Stimulated activated naive B cell treated with anti-CD40 and anti-IgM and Interleukin-4, amounts not matched to agents 10 μg/mL and 1 μg/mL and 100 μg/mL, for 72 hours (primary cell): ENCODE results near the gene SARM1.

Experiments
- ATAC-seq, 2 donors: fragments of 150-1000 bp; cut with Tn5 transposase; replicated peaks; 2 replicates each; pipeline ENCODE4 v1.10.0; 2021; ENCODE audit warnings: moderate library complexity in 1 of 2
- DNase-seq: peaks from one replicate; pipeline ENCODE4 v3.0.0; 2021
- H3K27ac Mint-ChIP-seq: one replicate; pipeline ENCODE4 v1.8.0; 2022; ENCODE audit warnings: mild to moderate bottlenecking, mixed read lengths
- H3K27me3 Mint-ChIP-seq, 2 donors: one replicate each; pipeline ENCODE4 v1.8.0; 2022; ENCODE audit warnings: mixed read lengths in 2 of 2
- H3K36me3 Mint-ChIP-seq, 2 donors: one replicate each; pipeline ENCODE4 v1.8.0; 2022; ENCODE audit warnings: mixed read lengths in 2 of 2, mild to moderate bottlenecking in 1 of 2
- H3K4me1 Mint-ChIP-seq, 2 donors: one replicate each; pipeline ENCODE4 v1.8.0; 2022; ENCODE audit warnings: mixed read lengths in 2 of 2, mild to moderate bottlenecking in 1 of 2
- H3K4me3 Mint-ChIP-seq, 2 donors: one replicate each; pipeline ENCODE4 v1.8.0; 2022; ENCODE audit warnings: mild to moderate bottlenecking in 2 of 2, mixed read lengths in 2 of 2, moderate library complexity in 1 of 2
- H3K9me3 Mint-ChIP-seq, 2 donors: one replicate each; pipeline ENCODE4 v1.8.0; 2022; ENCODE audit warnings: mixed read lengths in 2 of 2, mild to moderate bottlenecking in 1 of 2

Gene SARM1

GRCh38 chr17:28388106-28388505 is 16.6 kb downstream of the SARM1 start:
- Mint-ChIP-seq H3K9me3 (no peaks in the 10 kb centered on the region), H3K27ac (no peak overlapping the region), H3K36me3 (peaks cover 47 to 49% of the 10 kb centered on the region in 2 donors), H3K4me1 (peaks cover 17 to 22% of the 10 kb centered on the region in 2 donors), H3K4me3 (no peak overlapping the region), H3K27me3 (peaks cover 9 to 24% of the 10 kb centered on the region in 2 donors)
- ATAC-seq (no peak), DNase-seq (no peak)

- Mint-ChIP-seq H3K4me1 (peaks cover 3 to 4% of the 10 kb centered on the region in 2 donors), H3K27ac (no peak overlapping the region), H3K36me3 (peaks cover 47 to 48% of the 10 kb centered on the region in 2 donors), H3K27me3 (peaks cover 3 to 5% of the 10 kb centered on the region in 2 donors), H3K9me3 (no peaks in the 10 kb centered on the region), H3K4me3 (no peak overlapping the region)
- DNase-seq, result no peak
- ATAC-seq, result no peak
Observed at GRCh38 chr17:28390141-28390540, 18.6 kb downstream of the SARM1 start.

GRCh38 chr17:28390563-28390962 is 19.1 kb downstream of the SARM1 start:
- no peak overlapping the region for H3K4me3 Mint-ChIP-seq
- H3K27ac Mint-ChIP-seq, result no peak overlapping the region
- H3K36me3 Mint-ChIP-seq, result peaks cover 48 to 49% of the 10 kb centered on the region in 2 donors
- H3K9me3 Mint-ChIP-seq, result no peaks in the 10 kb centered on the region
- peaks cover 0 to under 1% of the 10 kb centered on the region in 2 donors for H3K27me3 Mint-ChIP-seq
- DNase-seq (no peak), ATAC-seq (no peak)
- H3K4me1 Mint-ChIP-seq, result peaks cover under 1% of the 10 kb centered on the region in 2 donors

GRCh38 chr17:28390984-28391383 is 19.5 kb downstream of the SARM1 start:
- H3K4me1 Mint-ChIP-seq, result no peaks in the 10 kb centered on the region
- DNase-seq (no peak), ATAC-seq (no peak)
- no peak overlapping the region for H3K4me3 Mint-ChIP-seq
- no peaks in the 10 kb centered on the region for H3K27me3 Mint-ChIP-seq
- peaks cover 48 to 52% of the 10 kb centered on the region in 2 donors for H3K36me3 Mint-ChIP-seq
- no peaks in the 10 kb centered on the region for H3K9me3 Mint-ChIP-seq
- no peak overlapping the region for H3K27ac Mint-ChIP-seq

- Mint-ChIP-seq H3K27ac (no peak overlapping the region), H3K27me3 (no peaks in the 10 kb centered on the region), H3K36me3 (peaks cover 48 to 52% of the 10 kb centered on the region in 2 donors), H3K4me3 (no peak overlapping the region), H3K4me1 (no peaks in the 10 kb centered on the region), H3K9me3 (no peaks in the 10 kb centered on the region)
- ATAC-seq (no peak), DNase-seq (no peak)
Observed at GRCh38 chr17:28391401-28391800, 19.9 kb downstream of the SARM1 start.

- no peak for DNase-seq
- H3K27me3 Mint-ChIP-seq, result no peaks in the 10 kb centered on the region
- H3K27ac Mint-ChIP-seq, result no peak overlapping the region
- H3K4me1 Mint-ChIP-seq, result no peaks in the 10 kb centered on the region
- H3K36me3 Mint-ChIP-seq, result peaks cover 47 to 53% of the 10 kb centered on the region in 2 donors
- no peak overlapping the region for H3K4me3 Mint-ChIP-seq
- no peaks in the 10 kb centered on the region for H3K9me3 Mint-ChIP-seq
- no peak for ATAC-seq
Observed at GRCh38 chr17:28392491-28392890, 21.0 kb downstream of the SARM1 start.

GRCh38 chr17:28394337-28395116 is 23.0 kb downstream of the SARM1 start:
- ATAC-seq, result no peak
- no peaks in the 10 kb centered on the region for H3K9me3 Mint-ChIP-seq
- no peak for DNase-seq

GRCh38 chr17:28395426-28395825 is 23.9 kb downstream of the SARM1 start:
- ATAC-seq (no peak), DNase-seq (no peak)
- H3K9me3 Mint-ChIP-seq, result no peaks in the 10 kb centered on the region
- no peak overlapping the region for H3K27ac Mint-ChIP-seq
- no peak overlapping the region for H3K4me3 Mint-ChIP-seq
- peaks cover 9 to 12% of the 10 kb centered on the region in 2 donors for H3K4me1 Mint-ChIP-seq
- H3K36me3 Mint-ChIP-seq, result peaks cover 37 to 42% of the 10 kb centered on the region in 2 donors
- H3K27me3 Mint-ChIP-seq, result no peaks in the 10 kb centered on the region

More at GRCh38 chr17:28394337-28395116, 23.0 kb downstream of the SARM1 start:
- Mint-ChIP-seq H3K4me1 (peaks cover 9 to 12% of the 10 kb centered on the region in 2 donors), H3K27ac (no peak overlapping the region), H3K36me3 (peaks cover 45 to 51% of the 10 kb centered on the region in 2 donors), H3K27me3 (no peaks in the 10 kb centered on the region), H3K4me3 (no peak overlapping the region)

GRCh38 chr17:28395968-28396367 is 24.5 kb downstream of the SARM1 start:
- peaks cover 9 to 12% of the 10 kb centered on the region in 2 donors for H3K4me1 Mint-ChIP-seq
- peaks cover 32 to 36% of the 10 kb centered on the region in 2 donors for H3K36me3 Mint-ChIP-seq
- no peak for ATAC-seq
- no peaks in the 10 kb centered on the region for H3K9me3 Mint-ChIP-seq
- DNase-seq, result no peak
- H3K4me3 Mint-ChIP-seq, result no peak overlapping the region
- H3K27ac Mint-ChIP-seq, result no peak overlapping the region
- H3K27me3 Mint-ChIP-seq, result no peaks in the 10 kb centered on the region

GRCh38 chr17:28396635-28397239 is 25.2 kb downstream of the SARM1 start:
- no peaks in the 10 kb centered on the region for H3K9me3 Mint-ChIP-seq
- no peak overlapping the region for H3K4me3 Mint-ChIP-seq
- DNase-seq, result no peak
- peaks cover 9 to 12% of the 10 kb centered on the region in 2 donors for H3K4me1 Mint-ChIP-seq
- no peaks in the 10 kb centered on the region for H3K27me3 Mint-ChIP-seq
- H3K36me3 Mint-ChIP-seq, result peaks cover 24 to 29% of the 10 kb centered on the region in 2 donors
- no peak overlapping the region for H3K27ac Mint-ChIP-seq
- ATAC-seq, result no peak

- Mint-ChIP-seq H3K4me3 (no peak overlapping the region), H3K36me3 (peaks cover 23 to 28% of the 10 kb centered on the region in 2 donors)
Observed at GRCh38 chr17:28397275-28397674, 25.8 kb downstream of the SARM1 start.

GRCh38 chr17:28397687-28398279 is 26.3 kb downstream of the SARM1 start:
- DNase-seq (no peak), ATAC-seq (no peak)
- peaks cover 9 to 12% of the 10 kb centered on the region in 2 donors for H3K4me1 Mint-ChIP-seq
- H3K27ac Mint-ChIP-seq, result peak overlapping the region; percentile 72
- no peaks in the 10 kb centered on the region for H3K27me3 Mint-ChIP-seq
- H3K36me3 Mint-ChIP-seq, result peaks cover 23 to 25% of the 10 kb centered on the region in 2 donors
- H3K4me3 Mint-ChIP-seq, result no peak overlapping the region
- H3K9me3 Mint-ChIP-seq, result no peaks in the 10 kb centered on the region

More at GRCh38 chr17:28397275-28397674, 25.8 kb downstream of the SARM1 start:
- no peaks in the 10 kb centered on the region for H3K9me3 Mint-ChIP-seq
- DNase-seq (no peak), ATAC-seq (no peak)
- no peaks in the 10 kb centered on the region for H3K27me3 Mint-ChIP-seq
- peaks cover 9 to 12% of the 10 kb centered on the region in 2 donors for H3K4me1 Mint-ChIP-seq
- H3K27ac Mint-ChIP-seq, result no peak overlapping the region

GRCh38 chr17:28398280-28398981 is 26.9 kb downstream of the SARM1 start:
- Mint-ChIP-seq H3K27ac (peak overlapping the region; percentile 72), H3K4me3 (peak overlapping the region in 1 of 2 donors; percentile 0), H3K4me1 (peaks cover 9 to 12% of the 10 kb centered on the region in 2 donors), H3K27me3 (no peaks in the 10 kb centered on the region), H3K9me3 (no peaks in the 10 kb centered on the region), H3K36me3 (peaks cover 23 to 25% of the 10 kb centered on the region in 2 donors)
- ATAC-seq (peak; percentile 70 to 82), DNase-seq (no peak)

GRCh38 chr17:28399808-28400207 is 28.3 kb downstream of the SARM1 start:
- DNase-seq (no peak), ATAC-seq (no peak)
- H3K27ac Mint-ChIP-seq, result no peak overlapping the region
- H3K4me3 Mint-ChIP-seq, result no peak overlapping the region
- H3K27me3 Mint-ChIP-seq, result no peaks in the 10 kb centered on the region
- H3K36me3 Mint-ChIP-seq, result peaks cover 17 to 20% of the 10 kb centered on the region in 2 donors
- H3K9me3 Mint-ChIP-seq, result no peaks in the 10 kb centered on the region
- H3K4me1 Mint-ChIP-seq, result peaks cover 17 to 21% of the 10 kb centered on the region in 2 donors
